OCI-LY1 (cell line): Measurements from ENCODE around the gene SH3D19.

Experiments
- H2AFZ ChIP-seq: fragments of 200-600 bp; sonication (generic), shearing (Covaris generic); 2 replicates; pipeline ENCODE4 v1.6.0; 2014; ENCODE audit warnings: antibody characterized with exemption, mild to moderate bottlenecking, low read length
- H3F3A ChIP-seq: fragments of 200-600 bp; sonication (generic), shearing (Covaris generic); 2 replicates; pipeline ENCODE4 v1.6.0; 2014; ENCODE audit warnings: mild to moderate bottlenecking, antibody characterized with exemption, low read length, moderate library complexity; ENCODE audit not compliant: insufficient read depth
- H3K27ac ChIP-seq: fragments of 200-600 bp; sonication (generic); 2 replicates; pipeline ENCODE4 v1.5.1; 2014; ENCODE audit warnings: low read length, mixed run types, mild to moderate bottlenecking, low read depth; ENCODE audit not compliant: poor library complexity, severe bottlenecking
- H3K27me3 ChIP-seq: fragments of 200-600 bp; sonication (generic); 2 replicates; pipeline ENCODE4 v1.6.0; 2014; ENCODE audit warnings: antibody characterized with exemption, mild to moderate bottlenecking, low read length, moderate library complexity; ENCODE audit not compliant: insufficient read depth
- H3K36me3 ChIP-seq: fragments of 200-600 bp; sonication (generic); 2 replicates; pipeline ENCODE4 v1.6.1; 2014; ENCODE audit warnings: mild to moderate bottlenecking, antibody characterized with exemption, low read length, moderate library complexity, mixed read lengths; ENCODE audit not compliant: insufficient read depth
- H3K4me1 ChIP-seq: fragments of 200-600 bp; sonication (generic); 2 replicates; pipeline ENCODE4 v1.5.1; 2014; ENCODE audit warnings: mild to moderate bottlenecking, low read length, moderate library complexity; ENCODE audit not compliant: insufficient read depth, severe bottlenecking
- H3K4me2 ChIP-seq: fragments of 200-600 bp; sonication (generic), shearing (Covaris generic); 2 replicates; pipeline ENCODE4 v1.6.1; 2014; ENCODE audit warnings: low read length
- H3K4me3 ChIP-seq: fragments of 200-600 bp; sonication (generic); 2 replicates; pipeline ENCODE4 v1.5.1; 2014; ENCODE audit warnings: low read length, low read depth, mild to moderate bottlenecking, mixed read lengths; ENCODE audit not compliant: poor library complexity, severe bottlenecking
- H3K79me2 ChIP-seq: fragments of 200-600 bp; shearing (Covaris generic); 2 replicates; pipeline ENCODE4 v1.6.1; 2016; ENCODE audit warnings: mixed run types, low read length, mixed read lengths; ENCODE audit not compliant: insufficient read depth
- H3K9ac ChIP-seq: fragments of 200-600 bp; sonication (generic), shearing (Covaris generic); 2 replicates; pipeline ENCODE4 v1.6.1; 2014; ENCODE audit warnings: mild to moderate bottlenecking, low read length, mixed read lengths
- H3K9me2 ChIP-seq: fragments of 200-600 bp; sonication (generic), shearing (Covaris generic); 2 replicates; pipeline ENCODE4 v1.6.1; 2014; ENCODE audit warnings: low read depth, mild to moderate bottlenecking, low read length, mixed read lengths
- H3K9me3 ChIP-seq: fragments of 200-600 bp; shearing (Covaris generic); 2 replicates; pipeline ENCODE4 v1.6.1; 2014; ENCODE audit warnings: low read length, mixed read lengths
- H4K20me1 ChIP-seq: fragments of 200-600 bp; sonication (generic), shearing (Covaris generic); 2 replicates; pipeline ENCODE4 v1.6.0; 2016; ENCODE audit warnings: mild to moderate bottlenecking, low read length; ENCODE audit not compliant: insufficient read depth
- EZH2 ChIP-seq: fragments of 200-600 bp; sonication (generic), shearing (Covaris generic); IDR thresholded peaks from 2 replicates; pipeline ENCODE4 v1.8.0; 2017; ENCODE audit warnings: borderline replicate concordance, mixed run types, mild to moderate bottlenecking, antibody characterized with exemption, low read length, moderate library complexity, mixed read lengths
- TF ChIP-seq, protein P1 (sequence below): fragments of 200-600 bp; sonication (generic), shearing (Covaris generic); IDR thresholded peaks from 2 replicates; pipeline ENCODE4 v1.5.1; 2017; ENCODE audit warnings: mild to moderate bottlenecking, antibody characterized with exemption, low read length, moderate library complexity, mixed read lengths

The SH3D19 gene

DNA sequence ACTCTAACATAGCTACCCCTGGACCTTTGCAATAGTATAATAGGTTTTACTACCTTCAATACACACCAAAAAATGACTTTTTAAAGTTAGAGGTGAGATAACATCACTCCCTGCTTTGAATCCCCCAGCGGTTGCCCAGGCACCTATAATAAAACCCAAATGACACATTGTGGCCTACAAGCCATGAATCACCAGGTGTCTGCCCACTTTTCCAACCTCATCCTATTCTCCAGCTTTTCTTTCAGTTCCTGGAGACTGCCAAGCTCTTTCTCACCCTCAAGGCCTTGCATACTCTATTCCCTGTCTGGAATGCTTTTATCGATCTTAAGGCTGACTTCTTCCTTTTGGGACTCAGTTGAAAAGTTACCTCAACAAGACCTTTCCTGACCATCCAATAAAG, 64.9 kb downstream of the SH3D19 start:
- H3K9ac ChIP-seq = no peak overlapping the region
- H3K9me2 ChIP-seq = no peaks in the 10 kb centered on the region
- no peaks in the 10 kb centered on the region for H3K4me1 ChIP-seq
- no peak overlapping the region for H3K4me3 ChIP-seq
- no peaks in the 10 kb centered on the region for H3K36me3 ChIP-seq
- no peaks in the 10 kb centered on the region for H3K9me3 ChIP-seq
- H3F3A ChIP-seq = no peaks in the 10 kb centered on the region
- H3K79me2 ChIP-seq = no peaks in the 10 kb centered on the region
- H4K20me1 ChIP-seq = no peaks in the 10 kb centered on the region
- no peak overlapping the region for H3K4me2 ChIP-seq
- no peak overlapping the region for H3K27ac ChIP-seq
- H3K27me3 ChIP-seq = no peaks in the 10 kb centered on the region
- TF ChIP-seq EZH2 = no peak
- TF ChIP-seq, protein P1, sequence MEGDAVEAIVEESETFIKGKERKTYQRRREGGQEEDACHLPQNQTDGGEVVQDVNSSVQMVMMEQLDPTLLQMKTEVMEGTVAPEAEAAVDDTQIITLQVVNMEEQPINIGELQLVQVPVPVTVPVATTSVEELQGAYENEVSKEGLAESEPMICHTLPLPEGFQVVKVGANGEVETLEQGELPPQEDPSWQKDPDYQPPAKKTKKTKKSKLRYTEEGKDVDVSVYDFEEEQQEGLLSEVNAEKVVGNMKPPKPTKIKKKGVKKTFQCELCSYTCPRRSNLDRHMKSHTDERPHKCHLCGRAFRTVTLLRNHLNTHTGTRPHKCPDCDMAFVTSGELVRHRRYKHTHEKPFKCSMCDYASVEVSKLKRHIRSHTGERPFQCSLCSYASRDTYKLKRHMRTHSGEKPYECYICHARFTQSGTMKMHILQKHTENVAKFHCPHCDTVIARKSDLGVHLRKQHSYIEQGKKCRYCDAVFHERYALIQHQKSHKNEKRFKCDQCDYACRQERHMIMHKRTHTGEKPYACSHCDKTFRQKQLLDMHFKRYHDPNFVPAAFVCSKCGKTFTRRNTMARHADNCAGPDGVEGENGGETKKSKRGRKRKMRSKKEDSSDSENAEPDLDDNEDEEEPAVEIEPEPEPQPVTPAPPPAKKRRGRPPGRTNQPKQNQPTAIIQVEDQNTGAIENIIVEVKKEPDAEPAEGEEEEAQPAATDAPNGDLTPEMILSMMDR = no peak
- H2AFZ ChIP-seq = no peak overlapping the region

DNA sequence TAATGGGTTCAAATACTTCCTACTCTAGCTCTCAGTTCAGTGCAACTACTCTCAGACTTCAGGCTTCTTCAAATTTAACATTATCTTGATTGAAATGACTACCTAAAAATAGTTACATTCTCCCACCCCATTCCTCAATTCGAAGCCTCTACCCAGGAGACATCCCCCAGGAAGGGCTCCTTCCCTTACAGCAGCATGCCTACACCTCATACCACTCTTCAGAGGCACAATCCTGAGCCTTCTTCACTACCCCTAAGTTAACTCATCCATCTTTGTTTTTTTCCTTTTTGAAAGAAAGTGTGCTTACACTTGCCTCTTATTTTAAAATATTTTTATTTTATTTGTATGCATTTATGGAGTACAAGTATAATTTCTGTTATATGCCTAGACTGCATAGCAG, 65.7 kb downstream of the SH3D19 start:
- TF ChIP-seq, protein P1 = no peak
- no peak for TF ChIP-seq EZH2

DNA sequence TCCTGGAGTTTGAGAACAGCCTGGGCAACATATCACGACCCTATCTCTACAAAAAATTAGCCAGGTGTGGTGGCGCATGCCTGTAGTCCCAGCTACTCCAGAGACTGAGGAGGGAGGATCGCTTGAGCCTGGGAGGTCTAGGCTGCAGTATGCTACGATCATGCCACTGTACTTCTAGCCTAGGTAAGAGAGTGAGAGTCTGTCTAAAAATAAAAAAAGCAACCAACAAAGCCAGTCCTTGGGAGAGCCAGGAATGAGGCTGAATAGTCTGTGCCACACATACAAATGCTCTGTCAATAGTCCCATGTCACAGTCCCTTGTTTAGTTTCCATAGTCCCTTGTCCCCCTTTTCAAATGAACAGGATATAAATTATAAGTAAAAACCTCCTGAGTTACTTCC, 67.7 kb downstream of the SH3D19 start:
- Histone ChIP-seq H3F3A (no peaks in the 10 kb centered on the region), H3K4me2 (no peak overlapping the region), H3K9me2 (no peaks in the 10 kb centered on the region), H3K79me2 (no peaks in the 10 kb centered on the region), H2AFZ (no peak overlapping the region), H4K20me1 (no peaks in the 10 kb centered on the region), H3K9me3 (no peaks in the 10 kb centered on the region), H3K4me3 (no peak overlapping the region), H3K27me3 (no peaks in the 10 kb centered on the region), H3K4me1 (no peaks in the 10 kb centered on the region), H3K27ac (no peak overlapping the region), H3K36me3 (no peaks in the 10 kb centered on the region), H3K9ac (no peak overlapping the region)
- TF ChIP-seq, protein P1 = no peak
- no peak for TF ChIP-seq EZH2

More for the DNA sequence above, 65.7 kb downstream of the SH3D19 start:
- Histone ChIP-seq H3K9ac (no peak overlapping the region), H3F3A (no peaks in the 10 kb centered on the region), H3K4me2 (no peak overlapping the region), H3K9me3 (no peaks in the 10 kb centered on the region), H3K27me3 (no peaks in the 10 kb centered on the region), H3K4me1 (no peaks in the 10 kb centered on the region), H3K9me2 (no peaks in the 10 kb centered on the region), H3K27ac (no peak overlapping the region), H2AFZ (no peak overlapping the region), H3K36me3 (no peaks in the 10 kb centered on the region), H4K20me1 (no peaks in the 10 kb centered on the region), H3K4me3 (no peak overlapping the region), H3K79me2 (no peaks in the 10 kb centered on the region)
